OCI-M2 (cell line): ENCODE data around the gene METAP2.
"Not testable (repeated sequence)": the region's sequence is repeated elsewhere in the genome, so short reads cannot be mapped to it uniquely, and the experiment has no call there.

Source experiments
- DNase-seq: peaks from one replicate; lab custom pipeline; 2025; ENCODE audit not compliant: unreplicated experiment; lab: John Stamatoyannopoulos, UW

The METAP2 gene

DNA sequence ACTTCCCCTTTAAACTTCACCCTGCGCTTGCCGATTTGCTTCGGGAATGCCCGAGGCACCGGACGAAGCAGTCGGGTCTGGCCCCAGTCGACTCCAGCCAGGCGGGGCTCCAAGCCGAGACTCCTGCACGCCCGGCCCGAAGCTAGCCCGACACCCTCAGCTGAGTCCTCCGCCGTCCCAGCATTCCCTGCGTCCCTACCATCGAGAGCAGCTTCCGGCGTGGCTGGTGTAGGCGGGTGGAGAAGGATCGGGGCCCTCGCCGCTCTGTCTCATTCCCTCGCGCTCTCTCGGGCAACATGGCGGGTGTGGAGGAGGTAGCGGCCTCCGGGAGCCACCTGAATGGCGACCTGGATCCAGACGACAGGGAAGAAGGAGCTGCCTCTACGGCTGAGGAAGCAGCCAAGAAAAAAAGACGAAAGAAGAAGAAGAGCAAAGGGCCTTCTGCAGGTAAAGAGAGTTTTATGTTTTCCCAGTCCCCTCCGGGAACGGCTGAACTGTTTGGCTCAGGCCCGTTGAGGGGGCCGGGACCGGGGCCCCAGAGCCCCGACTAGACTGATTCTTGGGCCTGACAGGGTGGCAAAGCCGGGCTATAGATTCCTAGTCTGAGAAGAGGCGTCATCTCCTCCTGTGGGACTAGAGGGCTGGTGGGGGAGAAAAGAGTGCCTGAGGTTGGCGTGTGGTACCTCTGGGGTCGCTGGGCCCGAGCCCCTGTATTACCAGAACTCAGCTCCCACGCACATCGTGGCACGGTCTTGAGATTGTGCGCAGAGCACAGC, at the start of gene METAP2:
TSS of gene METAP2 (plus strand) at position 269 of the 776 bp plus-strand sequence. CDS start at position 297, 28 bp downstream.
- peak; percentile 22 for DNase-seq

DNA sequence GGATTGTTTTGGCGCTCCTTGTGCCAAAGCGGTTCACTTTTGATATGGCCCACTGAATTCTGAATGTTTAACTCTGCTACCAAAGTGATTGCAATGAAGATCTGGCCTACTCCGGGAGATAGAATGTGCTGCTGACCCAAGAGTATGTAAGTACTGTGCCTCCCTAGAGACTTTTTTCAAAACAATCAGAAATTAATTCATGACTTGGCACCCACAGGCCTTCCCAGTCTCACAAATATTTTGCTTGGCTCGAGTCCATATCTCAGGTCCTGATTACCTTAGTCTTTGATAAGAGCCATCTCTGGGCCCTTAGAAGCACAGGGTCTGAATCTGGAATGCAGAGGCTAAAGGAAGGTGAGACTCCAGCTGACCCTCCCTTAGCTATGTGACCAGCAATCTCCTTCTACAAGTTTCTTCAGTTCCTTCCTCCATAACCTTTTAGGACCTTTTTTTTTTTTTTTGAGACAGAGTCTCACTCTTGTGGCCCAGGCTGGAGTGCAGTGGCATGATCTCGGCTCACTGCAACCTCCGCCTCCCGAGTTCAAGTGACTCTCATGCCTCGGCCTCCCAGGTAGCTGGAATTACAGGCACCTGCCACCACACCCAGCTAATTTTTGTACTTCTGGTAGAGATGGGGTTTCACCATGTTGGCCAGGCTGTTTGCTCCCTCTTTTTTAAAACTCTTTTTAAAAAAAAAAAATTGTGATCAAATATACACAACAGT, 49.5 kb upstream of the METAP2 start:
- DNase-seq, result no peak

DNA sequence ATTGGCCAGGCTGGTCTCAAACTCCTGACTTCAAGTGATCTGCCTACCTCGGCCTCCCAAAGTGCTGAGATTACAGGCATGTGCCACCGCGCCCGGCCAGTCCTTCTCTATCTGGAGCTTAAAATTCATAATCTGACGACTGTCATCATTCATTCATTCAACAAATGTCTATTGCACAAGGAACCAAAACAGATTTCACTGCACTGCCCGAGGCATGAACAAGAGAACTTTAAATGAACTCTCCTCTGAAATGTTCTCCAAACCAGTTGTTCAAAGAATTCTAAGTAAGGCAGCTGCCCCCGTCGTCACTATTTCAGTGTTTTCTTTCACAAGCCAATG, 44.8 kb upstream of the METAP2 start:
- DNase-seq, result no peak

DNA sequence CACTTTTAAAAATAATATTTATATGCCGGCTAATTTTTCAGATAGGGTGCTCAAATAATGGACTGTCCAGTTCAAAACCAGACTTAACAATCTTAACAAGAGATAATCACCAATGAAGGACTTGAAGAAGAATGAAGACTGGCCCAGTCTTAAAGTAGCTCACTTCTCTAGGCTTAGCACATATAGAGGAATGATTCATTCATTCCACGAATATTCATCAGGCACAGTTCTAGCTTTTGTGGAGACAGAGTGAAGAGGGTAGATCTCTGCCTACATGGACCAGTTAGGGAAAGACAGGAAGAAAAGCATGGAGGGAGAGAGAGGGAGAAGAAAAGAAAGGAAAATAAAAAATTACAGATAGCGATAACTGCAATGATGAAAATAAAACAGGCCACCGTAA, 42.8 kb upstream of the METAP2 start:
- no peak for DNase-seq

DNA sequence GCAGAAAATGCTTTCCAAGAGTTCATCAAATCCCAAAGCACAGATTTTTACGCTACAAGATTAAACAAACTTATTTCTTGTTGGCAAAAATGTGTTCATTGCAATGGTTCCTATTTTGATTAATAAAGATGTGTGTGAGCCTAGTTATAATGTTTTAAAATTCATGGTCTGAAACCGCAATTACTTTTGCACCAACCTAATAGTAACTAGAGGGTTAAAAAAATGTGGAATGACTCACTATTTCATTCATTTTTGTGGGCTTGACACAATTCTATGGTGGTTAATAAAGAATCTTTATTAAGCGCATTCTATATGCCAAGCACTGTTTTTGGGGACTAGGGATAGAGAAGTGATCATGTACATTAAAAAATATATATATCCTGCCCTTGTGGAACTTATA, 38.6 kb upstream of the METAP2 start:
- no peak for DNase-seq

DNA sequence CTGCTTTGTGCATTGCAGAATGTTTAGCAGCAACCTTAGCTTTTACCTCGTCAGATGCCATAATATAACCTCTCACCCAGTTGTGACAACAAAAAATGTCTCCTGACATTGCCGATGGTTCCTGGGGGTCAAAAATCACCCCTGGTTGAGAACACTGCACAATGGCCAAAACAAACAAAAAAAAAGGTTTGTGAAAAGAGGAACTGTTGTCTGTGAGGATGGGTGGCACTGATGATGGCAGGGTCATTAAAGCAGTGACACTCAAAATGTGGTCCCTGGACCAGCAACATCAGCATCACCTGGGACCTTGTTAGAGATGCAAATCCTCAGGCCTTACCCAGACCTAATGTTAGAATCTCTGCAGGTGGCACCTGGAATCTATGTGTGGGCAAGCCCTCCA, 36.4 kb upstream of the METAP2 start:
- no peak for DNase-seq

DNA sequence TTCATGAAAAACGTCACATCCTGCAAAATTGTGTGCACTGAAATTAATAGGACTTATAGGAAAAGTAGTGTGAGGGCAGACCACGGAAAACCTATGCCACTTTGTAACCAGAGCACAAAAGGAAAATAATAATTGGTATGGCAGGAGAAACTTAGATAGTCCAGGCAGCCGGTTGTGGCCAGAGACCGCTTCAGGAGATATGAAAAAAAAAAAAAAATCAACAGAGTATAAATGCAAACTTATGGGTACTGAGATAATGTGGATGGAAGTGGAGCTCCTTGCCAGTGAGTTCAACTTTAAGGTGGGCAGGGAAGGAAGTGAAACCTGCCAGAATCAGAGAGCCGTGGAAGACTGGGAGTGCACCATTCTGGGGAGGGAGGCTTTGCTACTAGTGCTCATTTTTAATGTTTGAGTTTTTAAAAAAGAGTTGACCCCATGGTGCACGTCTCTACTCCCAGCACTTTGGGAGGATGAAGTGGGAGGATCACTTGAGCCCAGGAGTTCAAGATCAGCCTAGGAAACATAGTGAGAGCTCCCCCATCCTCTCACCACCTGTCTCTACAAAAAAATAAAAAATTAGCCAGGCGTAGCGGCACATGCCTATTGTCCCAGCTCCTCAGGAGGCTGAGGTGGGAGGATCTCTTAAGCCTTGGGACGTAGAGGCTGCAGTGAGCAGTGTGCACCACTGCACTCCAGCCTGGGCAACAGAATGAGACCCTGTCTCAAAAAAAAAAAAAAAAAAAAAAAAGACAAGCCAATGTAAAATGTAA, 34.3 kb upstream of the METAP2 start:
- DNase-seq, result no peak

DNA sequence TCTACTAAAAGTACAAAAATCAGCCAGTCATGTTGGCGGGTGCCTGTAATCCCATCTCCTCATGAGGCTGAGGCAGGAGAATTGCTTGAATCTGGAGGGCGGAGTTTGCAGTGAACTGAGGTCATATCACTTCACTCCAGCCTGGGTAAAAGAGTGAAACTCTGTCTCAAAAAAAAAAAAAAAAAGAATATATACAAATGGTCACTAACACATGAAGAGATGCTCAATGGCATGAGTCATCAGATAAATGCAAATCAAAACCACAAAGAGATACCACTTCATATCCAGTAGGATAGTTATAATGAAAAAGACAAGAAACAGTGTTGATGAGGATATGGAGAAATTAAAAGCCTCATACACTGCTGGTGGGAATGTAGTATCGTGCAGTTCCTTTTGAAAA, 33.6 kb upstream of the METAP2 start:
- DNase-seq, result no peak

DNA sequence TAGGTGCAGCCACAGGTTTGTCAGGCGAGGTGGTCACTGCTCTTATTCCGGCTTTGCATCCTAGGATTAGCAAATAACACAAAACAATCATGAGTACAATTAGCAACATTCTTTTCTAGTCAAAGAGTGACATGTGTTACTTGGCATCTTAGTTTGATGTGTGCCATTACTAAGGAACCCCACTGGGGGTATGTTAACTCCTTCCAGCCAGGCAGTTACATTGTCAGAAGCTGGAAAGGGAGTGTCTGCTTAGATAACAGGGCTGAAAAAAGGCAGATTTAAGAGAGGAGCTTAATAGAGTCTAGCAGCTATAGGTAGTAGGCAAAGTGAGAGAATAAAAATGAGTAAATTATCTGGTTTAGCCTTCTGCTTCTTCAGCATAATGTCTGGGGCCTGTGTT, 30.5 kb upstream of the METAP2 start:
- DNase-seq, result peak; percentile 57

DNA sequence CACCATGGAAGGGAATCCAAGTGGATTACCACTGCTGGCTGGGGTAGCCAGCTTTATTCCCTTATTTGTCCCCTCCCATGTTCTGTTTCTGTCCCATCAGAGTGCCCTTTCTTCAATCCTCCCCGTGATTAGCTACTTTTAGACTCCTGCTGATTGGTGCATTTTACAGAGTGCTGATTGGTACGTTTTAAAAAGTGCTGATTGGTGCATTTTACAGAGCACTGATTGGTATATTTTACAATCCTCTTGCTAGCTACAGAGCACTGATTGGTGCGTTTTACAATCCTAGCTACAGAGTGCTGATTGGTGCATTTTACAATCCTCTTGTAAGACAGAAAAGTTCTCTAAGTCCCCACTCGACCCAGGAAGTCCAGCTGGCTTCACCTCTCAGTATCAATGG, 28.9 kb upstream of the METAP2 start:
- DNase-seq, result not testable (repeated sequence)

DNA sequence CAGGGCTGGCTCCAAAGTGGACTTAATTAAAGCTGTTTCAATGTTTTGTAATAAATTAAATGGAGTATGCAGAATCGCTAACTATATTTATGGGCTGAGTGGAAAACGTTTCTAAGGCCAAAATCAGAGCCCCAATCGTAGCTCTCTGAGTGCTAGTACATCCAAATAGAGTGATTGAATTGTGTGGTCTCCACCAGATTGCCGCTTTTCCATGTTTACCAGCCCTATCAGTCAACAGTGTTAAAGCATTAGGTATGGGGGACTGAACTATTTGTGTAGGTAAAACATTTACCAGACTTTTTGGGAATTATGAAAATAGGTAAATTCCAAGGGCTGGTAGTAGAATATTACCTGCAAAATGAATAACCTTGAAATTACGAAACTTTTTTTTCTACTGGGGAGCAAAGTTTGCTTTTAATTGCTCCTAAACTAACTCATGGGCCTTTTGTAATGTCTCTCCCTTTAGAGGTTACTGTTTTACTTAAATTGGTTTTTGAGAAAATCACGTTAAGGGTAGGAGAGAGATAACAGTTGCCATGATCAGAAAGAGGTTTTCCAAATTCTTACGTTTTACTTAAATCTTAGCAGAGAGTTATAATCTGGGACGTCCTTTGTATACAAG, 28.0 kb upstream of the METAP2 start:
- no peak for DNase-seq

DNA sequence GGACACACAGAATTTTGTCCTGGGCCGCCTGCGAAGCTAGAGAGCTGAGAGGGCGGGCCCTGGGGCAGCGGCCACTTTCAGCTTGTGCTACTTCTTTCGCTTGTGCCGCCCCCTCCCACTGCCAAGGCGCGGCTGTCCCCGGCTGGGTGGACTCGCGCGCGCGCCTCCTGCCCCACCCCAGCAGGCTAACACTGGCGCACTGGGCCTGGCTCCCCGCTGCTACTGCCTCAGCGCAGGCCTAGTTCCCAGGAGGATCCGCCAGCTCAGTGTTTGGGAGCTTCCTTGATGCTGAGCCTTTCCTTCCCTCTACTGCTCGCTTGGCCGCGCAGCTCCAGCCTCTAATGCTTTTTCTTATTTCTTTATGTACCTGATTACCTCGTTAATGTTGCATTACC, 27.4 kb upstream of the METAP2 start:
- DNase-seq, result no peak

DNA sequence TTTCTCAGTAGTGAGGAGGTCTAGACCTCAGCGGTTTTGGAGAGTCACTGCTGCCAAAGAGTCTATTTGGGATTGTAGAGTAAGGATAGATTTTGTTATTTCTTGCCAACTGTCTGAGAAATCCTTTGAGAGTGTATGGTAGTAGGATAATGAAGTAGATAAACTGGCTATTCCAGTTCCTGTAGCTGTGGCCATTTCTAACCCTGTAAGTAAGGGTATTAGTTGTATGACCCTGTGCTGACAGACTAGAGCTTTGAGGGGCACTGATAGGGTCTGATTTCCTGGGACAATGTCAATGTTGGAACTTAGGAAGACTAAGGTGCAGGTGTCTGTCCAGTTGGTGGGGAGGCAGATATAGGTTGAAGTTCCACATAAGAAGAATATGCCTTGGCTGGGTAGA, 24.3 kb upstream of the METAP2 start:
- not testable (repeated sequence) for DNase-seq

DNA sequence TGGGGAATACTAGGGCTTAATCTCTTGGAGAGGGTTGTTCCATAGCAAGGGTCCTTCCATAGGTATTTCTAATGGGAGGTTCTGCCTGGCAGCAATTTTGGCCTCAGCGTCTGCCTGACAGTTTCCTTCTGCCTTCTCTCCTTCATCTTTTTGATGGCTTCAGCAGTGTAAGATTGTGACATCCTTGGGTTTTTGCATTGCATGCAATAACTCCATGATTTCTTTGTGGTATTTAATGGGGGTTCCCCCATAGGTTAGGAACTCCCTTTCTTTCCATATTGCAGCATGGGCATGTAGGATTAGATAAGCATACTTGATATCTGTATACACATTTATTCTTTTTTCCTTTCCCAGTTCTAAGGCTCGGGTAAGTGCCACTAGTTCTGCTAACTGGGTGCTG, 21.5 kb upstream of the METAP2 start:
- not testable (repeated sequence) for DNase-seq

DNA sequence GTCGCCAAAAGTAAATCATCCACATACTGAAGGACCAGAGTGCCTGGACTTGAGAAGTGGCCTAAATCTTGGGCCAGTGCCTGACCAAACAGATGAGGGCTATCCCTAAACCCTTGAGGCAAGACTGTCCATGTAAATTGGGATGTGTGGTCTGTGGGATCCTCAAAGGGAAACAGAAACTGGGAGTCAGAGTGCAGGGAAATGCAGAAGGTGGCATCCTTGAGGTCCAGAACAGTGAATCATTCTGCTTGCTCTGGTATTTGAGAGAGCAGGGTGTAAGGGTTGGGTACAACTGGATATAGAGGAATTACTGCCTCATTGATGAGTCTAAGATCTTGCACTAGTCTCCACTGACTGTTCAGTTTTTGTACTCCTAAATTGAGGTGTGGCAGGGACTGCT, 20.1 kb upstream of the METAP2 start:
- not testable (repeated sequence) for DNase-seq

DNA sequence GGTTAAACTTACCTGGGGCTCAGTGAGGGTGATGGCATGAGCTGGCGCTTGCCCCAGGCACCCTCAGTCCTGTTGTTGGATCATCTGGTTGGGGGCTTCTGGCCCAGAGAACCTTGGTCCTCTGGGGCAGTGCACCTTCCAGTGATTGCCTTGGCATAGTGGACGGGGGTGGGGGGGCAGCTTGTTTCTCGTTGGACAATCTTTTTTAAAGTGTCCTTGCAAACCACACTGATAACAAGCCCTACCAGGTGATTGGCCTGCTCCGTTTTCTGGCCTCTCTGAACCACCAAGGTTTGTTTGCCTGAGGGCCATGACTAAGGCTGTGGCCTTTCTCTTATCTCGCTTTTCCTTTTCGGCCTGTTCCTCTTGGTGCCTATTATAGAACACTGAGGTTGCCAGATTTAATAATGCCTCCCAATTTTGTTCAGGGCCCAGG, 19.2 kb upstream of the METAP2 start:
- DNase-seq, result not testable (repeated sequence)

DNA sequence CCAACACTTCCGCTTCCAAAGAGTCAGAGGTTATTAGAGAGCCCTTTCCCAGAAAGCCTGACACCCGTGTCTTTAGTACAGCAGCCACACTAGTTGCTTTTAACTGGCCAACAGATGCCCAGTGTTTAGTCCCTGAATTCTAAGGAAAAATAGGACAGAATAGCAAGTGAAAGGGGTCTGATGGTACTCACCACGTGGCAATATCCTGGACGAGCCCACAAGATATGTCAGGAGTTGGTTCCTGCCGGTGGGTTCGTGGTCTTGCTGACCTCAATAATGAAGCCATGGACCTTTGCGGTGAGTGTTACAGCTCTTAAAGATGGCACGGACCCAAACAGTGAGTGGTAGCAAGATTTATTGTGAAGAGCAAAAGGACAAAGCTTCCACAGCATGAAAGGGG, 16.3 kb upstream of the METAP2 start:
- DNase-seq, result not testable (repeated sequence)

DNA sequence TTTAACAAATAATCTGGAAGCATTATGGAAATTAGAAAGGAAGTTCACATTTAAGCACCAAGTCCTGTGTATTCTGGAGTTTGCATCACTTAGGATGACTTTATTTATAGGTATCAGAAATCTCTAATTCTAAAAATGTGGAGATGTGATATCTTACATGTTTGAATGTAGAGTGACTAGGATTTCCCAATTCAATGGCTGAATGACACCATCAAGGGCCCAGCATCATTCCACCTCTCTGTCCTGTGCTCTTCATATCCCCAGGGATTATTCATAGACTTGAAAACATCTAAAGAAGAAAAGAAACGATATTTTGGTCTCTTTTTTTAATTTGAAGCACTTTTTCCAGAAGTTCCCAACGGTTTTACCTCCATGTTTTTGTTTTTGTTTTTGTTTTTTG, 15.2 kb upstream of the METAP2 start:
- DNase-seq, result no peak

DNA sequence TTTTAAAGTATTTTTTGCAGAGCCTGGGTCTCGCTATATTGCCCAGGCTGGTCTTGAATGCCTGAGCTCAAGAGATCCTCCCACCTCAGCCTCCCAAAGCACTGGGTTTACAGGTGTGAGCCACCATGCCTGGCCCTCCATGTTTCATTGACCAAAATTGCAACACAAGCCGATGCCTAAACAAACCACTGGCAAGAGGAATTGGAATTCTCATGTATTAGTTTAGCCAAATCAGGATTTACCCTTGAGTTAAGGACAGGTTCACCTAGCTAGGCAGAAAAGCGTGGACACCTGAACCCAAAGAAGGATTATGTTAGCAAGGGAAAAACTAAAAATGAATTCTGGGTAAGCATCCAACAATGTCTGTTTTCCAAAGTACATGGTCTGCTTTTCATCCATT, 14.6 kb upstream of the METAP2 start:
- DNase-seq, result no peak

DNA sequence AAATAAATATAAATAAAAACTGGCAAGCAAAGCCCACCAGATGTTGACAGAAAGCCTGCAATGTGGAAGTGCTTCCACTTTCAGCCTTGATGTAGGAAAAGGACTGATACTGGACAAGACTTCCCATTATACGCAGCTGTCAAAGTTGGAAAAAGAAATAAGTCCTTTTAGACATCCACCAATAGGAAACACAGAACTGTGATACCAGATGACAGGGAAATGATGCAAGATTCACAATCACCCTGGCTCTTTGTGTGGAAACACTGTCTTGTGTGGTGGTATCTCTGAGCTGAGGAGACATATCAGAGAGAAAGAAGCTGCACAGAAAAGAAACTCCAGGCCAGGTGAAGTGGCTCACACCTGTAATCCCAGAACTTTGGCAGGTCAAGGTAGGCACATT, 13.8 kb upstream of the METAP2 start:
- DNase-seq, result no peak

DNA sequence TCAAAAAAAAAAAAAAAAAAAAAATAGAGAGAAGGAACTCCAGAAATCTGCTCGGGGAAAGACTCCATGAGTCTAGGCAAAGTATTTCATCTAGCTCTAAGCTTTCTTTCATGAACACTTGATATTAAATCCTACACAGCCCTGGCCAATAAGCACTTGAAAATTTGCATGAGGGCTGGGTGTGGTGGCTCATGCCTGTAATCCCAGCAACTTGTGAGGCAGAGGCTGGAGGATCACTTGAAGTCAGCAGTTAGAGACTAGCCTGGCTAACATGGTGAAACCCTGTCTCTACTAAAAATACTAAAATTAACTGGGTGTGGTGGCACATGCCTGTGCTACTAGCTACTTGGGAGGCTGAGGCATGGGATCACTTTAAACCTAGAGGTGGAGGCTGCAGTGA, 13.1 kb upstream of the METAP2 start:
- no peak for DNase-seq
